ENCODE measurements around the gene MISP.

MISP gene

DNA sequence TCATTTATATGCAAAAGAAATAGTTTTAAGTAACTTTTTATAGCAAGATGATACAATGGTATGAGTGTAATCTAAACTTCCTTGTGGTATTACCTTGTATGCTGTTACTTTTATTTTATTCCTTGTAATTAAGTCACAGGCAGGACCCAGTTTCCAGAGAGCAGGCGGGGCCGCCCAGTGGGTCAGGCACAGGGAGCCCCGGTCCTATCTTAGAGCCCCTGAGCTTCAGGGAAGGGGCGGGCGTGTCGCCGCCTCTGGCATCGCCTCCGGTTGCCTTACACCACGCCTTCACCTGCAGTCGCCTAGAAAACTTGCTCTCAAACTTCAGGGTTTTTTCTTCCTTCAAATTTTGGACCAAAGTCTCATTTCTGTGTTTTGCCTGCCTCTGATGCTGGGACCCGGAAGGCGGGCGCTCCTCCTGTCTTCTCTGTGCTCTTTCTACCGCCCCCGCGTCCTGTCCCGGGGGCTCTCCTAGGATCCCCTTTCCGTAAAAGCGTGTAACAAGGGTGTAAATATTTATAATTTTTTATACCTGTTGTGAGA, 60.7 kb downstream of the MISP start:
- no peak for DNase-seq

DNA sequence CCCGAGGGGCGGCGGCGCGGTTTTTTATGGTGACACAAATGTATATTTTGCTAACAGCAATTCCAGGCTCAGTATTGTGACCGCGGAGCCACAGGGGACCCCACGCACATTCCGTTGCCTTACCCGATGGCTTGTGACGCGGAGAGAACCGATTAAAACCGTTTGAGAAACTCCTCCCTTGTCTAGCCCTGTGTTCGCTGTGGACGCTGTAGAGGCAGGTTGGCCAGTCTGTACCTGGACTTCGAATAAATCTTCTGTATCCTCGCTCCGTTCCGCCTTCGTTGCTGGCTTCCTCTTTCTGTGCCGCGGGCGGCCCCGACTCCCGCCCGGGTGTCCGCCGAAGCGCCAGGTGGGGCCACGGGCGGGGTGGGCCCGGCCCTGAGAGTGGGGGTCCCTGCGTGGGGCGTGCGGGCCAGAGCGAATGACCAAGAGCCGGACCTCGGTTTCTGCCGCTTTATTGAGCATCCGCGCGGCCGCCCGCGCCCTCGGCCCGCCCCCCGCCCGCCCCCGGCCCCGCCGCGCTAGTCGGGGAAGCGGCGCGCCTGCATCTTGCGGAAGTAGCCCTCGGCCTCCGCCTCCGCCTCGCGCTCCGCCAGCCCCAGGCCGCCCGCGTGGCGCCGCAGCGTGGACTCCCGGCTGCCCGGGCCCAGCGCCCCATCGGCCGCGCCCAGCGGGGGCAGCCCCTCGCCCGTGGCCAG, 61.3 kb downstream of the MISP start:
- peak in 1 of 2 experiments; percentile 44 for DNase-seq

DNA sequence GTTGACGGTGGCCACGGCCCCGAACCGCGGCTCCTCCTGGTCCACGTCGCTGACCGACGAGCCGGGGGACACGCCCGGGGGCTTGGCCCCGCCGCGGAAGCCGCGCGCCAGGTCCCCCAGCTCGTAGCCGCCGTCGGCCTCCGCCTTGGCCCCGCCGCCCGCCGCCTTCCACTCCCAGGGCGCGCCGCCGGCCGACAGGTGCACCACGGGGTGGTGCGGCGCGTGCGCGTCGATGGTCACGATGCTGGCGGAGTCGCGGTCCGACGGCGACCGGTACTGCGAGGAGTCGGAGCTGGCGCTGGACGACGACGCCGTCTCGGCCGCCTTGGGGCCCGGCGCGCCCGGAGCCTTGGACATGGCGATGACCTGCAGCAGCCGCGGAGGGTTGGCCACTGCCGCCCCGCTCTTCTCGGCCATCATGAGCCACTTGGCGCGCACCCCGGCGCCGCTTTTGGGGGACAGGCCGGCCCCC, 61.9 kb downstream of the MISP start:
- no peak for DNase-seq

DNA sequence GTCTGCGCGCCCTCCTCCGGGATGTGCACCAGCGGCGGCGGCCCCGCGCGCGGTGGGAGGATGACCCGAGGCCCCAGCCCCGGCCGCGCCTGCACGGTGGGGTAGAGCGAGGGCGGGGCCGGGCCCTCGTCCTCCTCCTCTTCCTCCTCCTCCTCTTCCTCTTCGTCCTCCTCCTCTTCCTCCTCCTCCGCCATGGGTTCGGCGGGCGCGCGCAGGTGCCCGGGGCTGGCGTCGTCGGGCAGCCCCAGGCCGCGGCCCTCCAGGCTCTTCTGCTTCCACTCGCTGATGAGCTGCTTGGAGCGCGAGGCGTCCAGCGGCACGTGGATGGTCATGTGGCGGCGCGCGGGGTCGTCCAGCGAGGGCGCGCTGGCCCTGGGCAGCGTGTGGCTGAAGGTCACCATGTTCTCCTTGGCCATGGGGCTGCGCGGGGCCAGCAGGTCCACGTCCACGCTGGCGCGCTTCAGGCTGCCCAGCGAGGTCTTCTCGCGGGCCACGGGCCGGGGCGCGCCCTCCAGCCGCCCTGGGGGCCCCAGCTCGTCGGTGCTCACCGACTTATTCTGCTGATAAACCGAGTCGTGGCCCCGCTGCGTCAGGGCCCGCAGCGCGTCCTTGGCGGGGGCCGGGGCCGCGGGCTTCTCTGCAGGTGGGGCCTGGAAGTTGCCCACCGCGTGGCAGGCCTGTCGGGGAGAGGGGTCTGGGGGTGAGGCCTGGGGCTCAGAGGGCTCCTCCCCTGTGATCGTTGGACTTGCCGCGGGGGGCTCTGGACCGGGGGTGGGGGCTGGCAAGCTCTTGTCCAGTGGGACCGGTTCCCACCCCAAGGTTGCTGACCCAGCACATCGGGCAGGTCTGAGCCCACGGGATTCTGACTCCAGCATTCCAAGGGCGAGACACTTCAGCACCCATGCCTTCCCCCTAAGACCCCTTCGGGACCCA, 62.6 kb downstream of the MISP start:
- DNase-seq: peak in 1 of 2 experiments; percentile 51

All from activated T-cell treated with anti-CD3 and anti-CD28 coated beads, Interleukin-2, amount 50 U/mL, for 48 hours (primary cell).